CD4-positive, alpha-beta T cell treated with Interleukin-1 beta for 1 hour (primary cell): Measurements from ENCODE around the gene E4F1.
A peak's percentile ranks its signal among the peaks of the same experiment; 100 is the strongest.

ENCODE experiments used
- DNase-seq, 2 donors: peaks; one replicate each; pipeline ENCODE4 v3.0.0-alpha.2; 2020 to 2022

Gene E4F1

DNA sequence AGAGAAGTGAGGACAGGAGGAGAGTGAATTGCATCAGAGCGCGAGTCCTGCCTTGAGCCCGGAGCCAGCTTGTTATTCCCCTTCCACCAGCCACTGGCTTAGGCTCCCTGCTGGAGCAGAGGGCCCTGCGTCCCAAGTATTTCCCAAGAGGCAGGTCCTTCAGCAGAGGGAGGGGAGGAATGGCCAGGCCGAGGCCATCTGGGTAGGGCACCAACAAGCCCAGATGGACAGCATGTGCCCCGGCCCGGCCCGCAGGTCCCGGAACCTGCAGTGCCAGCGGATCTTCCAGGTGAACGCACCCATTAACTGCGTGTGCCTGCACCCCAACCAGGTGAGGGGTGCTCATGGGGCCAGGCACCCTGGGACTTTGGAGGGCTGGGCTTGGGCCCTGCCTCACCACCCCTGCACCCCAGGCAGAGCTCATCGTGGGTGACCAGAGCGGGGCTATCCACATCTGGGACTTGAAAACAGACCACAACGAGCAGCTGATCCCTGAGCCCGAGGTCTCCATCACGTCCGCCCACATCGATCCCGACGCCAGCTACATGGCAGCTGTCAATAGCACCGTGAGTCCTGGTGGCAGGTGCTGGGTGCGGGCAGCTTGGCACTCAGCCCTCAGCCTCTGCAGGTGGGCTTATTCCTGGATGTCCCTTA, 16.5 kb upstream of the E4F1 start:
- DNase-seq, result no peak

DNA sequence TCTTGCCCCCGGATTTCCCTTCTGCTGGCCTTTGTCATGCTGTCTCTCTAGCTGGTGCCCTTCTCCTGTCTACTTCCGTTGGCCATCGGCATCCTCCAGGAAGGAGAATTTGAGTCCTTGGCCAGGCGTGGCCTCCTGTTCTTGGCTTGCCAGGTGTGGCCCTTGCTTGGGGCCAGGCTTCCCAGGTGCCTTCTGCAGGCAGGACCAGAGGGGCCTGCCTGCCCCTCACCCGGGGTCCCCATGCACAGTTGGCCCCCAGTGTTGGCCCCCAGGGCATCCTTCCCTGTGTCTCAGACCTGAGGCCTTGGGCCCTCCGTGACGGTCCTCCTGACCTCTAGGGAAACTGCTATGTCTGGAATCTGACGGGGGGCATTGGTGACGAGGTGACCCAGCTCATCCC, 15.5 kb upstream of the E4F1 start:
- no peak for DNase-seq

DNA sequence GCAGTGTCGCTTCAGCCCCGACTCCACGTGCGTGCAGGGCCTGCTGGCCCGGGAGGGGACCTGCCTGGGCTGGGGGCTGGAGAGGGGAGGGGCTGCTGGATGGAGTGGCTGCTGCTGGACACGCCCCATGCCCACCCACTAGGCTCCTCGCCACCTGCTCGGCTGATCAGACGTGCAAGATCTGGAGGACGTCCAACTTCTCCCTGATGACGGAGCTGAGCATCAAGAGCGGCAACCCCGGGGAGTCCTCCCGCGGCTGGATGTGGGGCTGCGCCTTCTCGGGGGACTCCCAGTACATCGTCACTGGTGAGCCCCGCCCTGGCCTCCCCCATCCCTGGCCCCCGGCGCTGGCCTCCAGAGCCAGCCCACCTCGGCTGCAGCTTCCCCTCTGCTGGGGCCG, 15.1 kb upstream of the E4F1 start:
- no peak for DNase-seq

DNA sequence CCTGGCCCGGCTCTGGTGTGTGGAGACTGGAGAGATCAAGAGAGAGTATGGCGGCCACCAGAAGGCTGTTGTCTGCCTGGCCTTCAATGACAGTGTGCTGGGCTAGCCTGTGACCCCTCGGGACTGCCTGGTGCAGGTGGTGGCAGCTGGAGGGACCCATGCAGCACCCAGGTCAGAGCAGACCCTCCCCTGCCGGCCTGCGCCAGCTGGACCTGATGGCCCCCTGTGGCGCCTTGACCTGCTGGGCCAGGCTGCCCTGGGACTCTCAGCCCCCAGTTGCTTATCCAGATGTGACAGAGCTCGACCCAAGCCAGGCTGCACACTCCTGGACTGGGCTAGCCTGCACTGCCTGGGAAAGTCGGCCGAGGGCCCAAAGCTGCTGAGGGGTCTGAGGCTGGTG, 14.6 kb upstream of the E4F1 start:
- no peak for DNase-seq

DNA sequence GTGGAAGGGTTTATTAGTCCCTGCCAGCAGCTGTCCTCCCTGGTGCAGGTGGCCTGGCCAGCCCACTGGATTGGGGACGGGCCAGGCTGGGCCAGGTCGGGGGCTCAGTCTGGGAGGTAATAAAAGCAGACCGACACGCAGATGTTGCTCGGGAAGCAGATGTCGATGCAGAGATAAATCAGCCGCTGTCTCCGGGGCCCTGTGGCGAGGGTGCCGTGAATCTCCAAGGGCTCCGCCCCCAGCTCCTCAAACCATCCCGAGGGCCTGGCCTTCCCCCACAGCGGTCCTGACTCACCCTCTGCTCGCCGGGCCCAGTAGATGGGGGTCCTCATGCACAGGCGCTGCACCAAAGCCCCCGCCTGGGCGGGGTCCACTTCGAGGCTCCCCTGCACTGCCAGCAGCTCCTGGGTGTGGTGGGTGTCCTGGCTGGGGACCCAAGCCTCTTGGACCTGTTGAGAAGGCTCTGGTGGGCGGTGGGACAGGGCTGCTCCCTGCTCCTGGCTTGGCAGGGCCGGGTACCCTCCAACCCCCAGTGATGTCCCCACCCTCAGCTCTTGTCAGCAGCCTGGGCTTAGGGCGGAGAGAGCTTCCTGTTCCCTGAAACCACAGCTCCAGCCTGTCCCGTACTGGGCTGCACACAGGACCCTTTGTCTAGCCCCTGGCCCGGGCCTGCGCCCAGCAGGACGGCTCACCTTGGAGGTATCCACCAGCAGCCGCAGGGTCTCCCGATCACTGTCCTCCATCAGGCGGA, 14.0 kb upstream of the E4F1 start:
- DNase-seq, result no peak

DNA sequence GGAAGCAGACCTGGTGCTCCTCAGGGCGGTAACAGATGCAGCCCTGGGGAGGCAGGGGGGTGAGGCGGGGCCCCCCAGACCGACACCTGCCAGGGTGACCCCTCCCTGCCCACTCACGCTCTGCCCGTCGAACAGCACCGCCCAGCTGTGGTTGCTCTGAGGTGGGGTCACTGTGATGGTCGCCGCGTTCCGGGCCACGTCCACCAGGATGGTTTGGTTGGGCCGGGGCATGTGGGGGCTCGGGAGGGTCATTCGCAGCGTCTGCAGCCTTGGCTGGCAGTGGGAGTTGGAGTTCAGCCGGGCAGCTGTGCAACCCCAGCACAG, 13.4 kb upstream of the E4F1 start:
- no peak for DNase-seq

DNA sequence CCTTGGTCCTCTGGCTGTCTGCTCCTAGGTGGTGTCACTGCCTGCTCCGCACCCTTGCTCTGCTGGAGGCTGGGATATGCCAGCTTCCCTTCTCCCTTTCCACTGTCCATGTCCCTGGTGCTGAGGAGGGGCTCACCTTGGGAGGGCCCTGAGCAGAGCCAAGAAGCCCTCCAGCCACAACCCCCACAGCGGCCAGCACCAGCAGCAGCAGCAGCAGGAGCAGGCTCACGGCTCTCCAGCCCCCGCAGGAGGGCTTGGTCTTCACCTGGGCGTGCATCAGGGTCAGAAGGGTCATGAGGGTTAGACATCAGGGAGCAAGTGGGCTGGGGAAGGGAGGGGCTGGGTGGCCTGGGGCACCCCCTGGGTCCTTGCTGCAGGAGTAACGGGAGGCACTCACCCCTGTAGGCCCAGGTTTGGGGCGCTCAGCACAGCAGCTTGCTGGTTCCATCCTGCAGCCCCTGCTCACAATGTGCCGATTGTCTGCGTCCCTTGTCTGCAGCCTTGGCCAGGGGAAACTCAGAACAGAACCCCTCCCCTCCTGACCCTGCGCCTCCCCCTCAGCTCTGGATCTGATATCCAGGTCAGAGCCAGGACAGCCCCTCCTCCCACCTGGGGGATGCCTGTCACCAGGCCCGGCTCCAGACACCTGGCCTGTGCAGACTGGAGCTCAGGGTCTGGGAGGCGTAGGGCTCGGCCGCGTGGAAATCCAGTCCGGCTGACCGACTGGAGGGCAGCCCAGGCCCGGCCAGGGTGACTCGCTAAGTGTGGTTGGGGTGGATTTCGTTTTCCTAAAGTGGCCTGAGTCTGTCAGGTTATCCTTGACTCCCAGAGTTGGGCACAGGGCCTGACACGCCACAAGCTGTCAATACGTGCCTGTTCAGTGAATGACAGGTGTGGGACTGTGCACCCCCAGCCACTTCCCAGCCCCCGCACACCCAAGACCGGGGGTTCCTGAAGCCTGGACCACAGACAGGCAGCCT, 12.7 kb upstream of the E4F1 start, which contains the start of gene BRICD5:
BRICD5 (minus strand) TSS at position 478 of the 980 bp plus-strand sequence; CDS start at position 448, 30 bp downstream.
- DNase-seq, result no peak

DNA sequence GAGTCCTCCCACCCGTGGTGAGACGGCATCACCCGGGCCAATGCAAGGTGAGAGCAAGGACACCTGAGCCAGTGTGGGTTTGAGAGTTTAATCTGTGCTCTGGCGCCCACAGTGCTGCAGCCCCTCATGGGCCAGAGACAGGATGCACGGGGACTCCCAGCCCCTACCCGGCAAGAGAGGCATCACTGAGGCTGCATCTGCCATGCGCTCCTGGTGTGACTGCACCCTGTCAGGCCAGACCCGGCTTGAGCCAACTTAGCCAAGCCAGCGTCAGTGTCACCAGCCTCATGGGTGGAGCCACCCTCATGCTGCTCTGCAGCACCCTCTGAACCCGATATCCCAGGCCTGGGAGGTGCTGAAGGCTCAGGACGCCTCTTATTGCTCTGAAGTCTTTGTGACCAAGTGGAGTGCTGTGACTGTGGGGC, 11.5 kb upstream of the E4F1 start:
- DNase-seq, result no peak

DNA sequence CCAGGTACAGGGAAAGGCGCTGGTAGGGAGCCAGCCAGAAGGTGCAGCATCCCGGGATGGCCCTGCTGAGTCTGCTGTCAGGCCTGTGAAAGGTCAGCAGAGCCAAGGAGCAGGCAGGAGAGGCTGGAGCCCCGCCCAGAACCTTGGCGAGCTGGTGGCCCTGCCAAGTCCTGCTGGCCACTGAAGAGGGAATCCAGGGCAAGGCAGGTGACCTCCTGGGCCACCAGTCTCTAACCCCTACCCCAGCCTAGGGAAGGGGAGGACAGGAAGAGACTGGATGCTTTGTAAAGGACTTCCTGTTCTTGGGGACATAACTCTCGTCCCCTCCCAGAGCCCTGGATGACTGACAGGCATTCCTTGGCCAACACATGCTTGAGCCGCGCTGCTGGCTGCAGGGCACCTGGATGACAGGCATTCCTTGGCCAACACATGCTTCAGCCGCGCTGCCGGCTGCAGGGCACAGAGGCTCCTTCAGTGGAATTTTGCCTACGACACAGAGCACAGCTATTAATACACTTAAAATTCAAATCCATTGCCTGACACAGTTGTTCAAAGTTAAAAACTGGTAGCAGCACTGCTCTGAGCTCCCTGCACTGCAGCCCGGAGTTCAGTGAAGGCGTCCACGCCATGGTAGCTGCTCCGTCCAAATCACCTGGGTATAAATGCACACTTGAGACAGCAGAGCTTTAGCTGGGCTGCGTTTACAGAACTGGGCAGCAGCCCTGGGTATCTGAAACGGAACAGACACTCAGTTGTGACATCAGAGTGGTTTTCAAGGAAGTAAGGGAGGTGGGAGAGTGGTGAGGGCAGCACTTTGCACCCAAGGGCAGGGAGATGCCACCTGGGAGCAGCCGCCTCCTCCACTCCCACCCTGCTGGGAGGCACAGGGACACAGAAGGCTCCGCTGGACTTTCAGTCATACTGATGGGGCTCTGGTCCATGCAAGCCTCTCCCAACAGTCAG, 10.7 kb upstream of the E4F1 start:
- DNase-seq, result no peak

DNA sequence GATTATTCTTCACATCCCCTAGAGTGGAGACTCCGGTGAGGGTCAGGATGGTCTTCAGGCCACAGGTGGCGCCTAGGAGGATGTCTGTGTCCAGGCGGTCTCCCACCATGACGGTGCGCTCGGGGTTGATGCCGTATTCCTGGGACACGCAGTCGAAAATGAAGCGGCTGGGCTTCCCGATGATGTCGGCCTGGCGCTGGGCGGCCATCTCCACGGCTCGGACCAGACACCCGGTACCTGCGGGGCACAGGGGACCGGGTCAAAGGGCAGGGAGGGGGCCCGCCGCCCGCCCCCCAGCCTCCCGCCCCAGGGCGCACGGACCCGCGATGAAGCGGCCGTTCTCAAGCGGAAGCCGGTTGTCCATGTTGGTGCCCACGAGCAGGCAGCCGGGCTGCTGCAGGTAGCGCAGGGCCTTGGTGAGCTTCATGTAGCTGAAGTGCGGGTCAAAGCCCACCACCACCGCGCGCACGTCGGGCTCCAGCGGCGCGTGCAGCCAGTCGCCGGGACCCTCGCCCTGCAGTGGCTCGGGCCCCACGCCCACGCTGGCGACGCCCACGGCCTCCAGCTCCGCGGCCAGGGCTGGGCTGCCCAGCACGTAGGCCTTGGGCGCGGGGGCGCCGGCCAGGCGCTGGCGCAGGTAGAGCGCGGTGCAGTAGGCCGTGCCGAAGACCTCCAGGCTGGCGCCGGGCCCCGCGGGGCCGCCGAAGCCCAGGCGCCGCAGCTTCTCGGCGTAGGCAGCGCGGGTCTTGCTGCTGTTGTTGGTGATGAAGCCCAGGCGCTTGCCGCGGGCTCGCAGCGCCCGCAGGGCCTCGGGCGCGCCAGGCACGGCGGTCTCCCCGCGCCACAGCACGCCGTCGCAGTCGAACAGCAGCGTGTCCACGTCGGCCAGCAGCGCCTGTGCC, 9.3 kb upstream of the E4F1 start:
- no peak for DNase-seq

DNA sequence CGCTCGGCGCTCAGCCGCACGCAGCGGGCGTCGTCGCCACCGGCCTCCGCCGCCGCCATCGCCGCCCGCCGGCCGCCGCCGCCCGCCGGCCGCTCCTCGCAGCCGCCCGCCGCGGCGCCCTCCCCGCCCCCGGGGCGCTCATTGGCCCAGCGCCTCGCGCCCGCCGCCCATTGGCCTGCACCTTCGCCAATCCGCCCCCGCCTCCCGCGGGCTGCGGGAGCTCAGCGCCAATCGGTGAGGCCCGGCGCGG, 8.7 kb upstream of the E4F1 start, which contains the start of gene PGP:
PGP (minus strand) TSS at position 122 of the 250 bp plus-strand sequence; CDS start at position 59, 63 bp downstream.
- DNase-seq, result no peak

DNA sequence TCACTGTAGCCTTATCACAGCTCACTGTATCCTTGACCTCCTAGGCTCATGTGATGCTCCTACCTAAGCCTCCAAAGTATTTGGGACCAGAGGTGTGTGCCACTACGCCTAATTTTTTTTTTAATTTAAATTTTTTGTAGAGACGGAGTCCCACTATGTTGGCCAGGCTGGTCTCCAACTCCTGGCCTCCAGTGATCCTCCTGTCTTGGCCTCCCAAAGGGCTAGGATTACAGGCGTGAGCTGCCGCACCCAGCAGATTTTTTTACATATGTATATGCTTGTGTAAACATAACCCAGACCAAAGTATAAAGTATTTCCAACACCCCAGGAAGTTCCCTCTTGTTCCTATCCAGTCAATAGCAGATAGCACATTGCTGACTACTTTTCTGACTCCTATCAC, 7.1 kb upstream of the E4F1 start:
- no peak for DNase-seq

DNA sequence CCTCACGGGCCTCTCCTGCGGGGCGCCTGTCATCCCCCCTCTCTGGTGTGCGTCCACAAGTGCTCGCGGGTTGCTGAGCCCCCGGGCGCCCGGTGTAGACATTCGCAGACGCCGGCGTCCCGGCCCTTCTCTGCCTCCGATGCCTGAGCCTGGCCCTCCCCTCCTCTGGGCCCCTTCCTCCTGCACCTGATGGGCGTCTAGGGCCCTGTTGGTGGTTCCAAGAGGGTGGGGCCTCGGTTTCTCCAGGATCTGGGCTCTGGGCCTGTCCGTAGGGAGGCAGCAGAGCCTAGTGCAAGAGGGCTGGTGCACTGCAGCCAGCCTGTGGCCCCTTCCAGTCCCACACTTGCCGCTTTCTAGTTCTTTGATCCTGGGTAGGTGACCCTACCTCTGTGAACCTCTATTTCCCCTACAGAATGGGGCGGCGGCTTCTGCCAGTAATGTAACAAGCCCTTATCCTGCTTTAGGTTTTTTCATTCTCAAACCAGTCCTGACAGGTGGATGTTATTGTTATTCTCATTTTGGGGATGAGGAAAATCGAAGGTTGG, 623 bp downstream of the E4F1 start:
- peak; percentile 15 to 19 for DNase-seq

DNA sequence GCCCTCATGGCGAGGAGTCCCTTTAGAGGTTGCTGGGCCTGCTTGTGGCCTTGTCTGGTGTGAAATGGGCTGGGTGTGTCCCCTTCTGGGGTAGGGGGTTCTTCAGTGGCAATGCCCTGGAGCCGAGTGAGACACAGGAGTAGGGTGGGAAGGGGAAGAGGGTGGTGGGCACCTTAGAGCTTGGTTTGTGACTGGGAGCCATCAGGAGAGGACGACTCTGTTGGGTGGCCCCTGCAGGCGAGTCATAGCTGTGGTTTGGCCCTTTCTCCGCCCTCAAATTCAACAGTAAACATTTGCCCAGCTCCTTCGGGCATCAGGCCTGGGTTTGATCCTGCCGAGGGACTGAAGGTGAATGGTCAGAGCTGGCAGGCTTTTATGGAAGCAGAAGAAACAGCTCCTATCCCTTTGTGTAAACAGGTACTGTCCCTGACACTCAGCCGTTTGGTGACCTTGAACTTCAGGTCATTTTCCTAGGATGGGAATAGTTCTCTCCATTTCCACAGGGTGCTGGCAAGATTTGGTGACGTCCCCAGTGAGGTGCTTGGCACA, 2.9 kb downstream of the E4F1 start:
- DNase-seq, result no peak

DNA sequence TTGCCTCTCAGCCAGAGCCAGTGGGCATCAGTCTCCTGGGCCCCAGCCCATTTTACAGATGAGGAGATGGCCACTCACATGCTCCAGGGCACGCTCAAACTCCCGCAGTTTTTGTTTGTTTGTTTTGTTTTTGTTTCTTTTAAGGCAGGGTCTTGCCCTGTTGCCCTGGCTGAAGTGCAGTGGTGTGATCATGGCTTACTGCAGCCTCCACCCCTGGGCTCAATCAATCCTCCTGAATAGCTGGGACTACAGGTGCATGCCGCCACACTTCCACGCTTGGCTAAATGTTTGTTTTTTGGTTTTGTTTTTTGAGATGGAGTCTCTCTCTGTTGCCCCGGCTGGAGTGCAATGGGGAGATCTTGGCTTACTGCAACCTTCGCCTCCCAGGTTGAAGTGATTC, 3.5 kb downstream of the E4F1 start:
- no peak for DNase-seq

DNA sequence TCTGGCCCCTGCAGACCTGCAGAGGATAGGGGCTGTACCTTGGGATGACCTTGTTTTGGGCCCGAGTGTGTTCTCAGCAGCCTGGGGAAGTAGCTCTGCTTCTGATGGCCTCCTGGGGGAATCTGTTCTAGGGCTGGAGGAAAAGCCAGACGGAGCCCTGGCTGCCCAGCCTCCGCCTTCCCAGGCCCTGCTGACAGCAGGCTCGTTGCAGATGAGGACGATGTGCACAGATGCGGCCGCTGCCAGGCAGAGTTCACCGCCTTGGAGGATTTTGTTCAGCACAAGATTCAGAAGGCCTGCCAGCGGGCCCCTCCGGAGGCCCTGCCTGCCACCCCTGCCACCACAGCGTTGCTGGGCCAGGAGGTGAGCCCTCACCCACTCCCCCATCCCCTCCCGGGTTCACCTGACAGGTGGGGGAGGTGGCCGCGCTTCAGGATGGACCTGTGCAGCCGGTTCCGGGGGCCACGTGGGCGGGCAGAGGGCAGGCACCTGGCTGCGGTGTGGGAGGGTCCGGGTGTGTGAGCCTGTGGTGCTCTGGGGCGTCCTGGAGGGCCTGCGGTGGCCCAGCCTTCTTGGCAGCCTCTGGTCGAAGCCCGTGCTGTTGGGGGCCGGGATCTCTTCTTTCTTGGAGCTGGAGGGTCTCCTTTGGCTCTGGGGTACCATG, 4.9 kb downstream of the E4F1 start:
- no peak for DNase-seq

DNA sequence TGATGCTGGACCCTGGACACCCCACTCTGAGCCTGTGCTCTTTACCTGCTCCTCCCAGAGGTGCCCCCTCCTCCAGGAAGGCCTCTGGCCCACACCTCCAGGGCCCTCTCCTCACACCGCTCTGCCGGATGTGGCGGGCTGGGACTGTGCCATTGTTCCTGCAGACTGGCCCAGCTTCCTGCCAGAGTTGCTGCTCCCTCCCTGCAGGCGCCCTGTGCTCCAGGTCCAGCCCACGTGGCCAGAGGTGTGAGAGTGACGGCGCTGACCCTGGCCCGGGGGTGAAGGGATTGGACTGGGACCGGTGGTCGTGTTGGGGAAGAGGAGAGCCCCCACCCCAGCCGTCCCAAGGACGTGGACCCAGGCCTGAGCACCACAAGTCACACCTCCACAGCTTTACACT, 5.7 kb downstream of the E4F1 start:
- DNase-seq, result no peak

DNA sequence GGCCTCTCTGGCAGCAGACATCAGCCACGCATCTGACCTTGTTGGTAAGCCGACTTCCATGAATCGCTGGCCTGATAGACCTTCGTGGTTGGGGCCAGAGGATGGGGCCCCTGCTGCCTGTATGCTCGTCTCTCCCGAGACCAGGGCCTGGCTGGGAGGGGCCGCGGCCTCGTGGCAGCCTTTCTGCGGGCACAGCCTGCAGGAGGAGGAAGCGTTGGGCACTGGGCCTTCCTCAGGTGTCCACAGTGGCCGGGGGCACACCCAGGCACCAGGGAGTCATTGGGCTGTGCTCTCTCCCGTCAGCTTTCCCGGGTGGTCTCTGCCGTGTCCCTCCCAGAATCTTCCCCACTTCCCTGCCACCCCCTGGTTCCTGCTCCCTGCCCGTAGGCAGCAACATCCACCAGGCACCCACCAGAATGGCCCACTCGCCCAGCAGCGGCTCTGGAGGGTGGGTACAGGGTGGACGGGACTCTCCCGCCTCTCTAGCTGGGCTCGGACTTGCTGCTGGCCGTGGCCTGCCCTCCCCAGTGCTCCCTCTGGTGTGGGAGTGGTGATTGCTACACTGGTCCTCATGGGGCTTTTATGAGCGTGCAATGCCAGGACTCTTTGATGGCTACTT, 6.3 kb downstream of the E4F1 start:
- DNase-seq, result no peak

DNA sequence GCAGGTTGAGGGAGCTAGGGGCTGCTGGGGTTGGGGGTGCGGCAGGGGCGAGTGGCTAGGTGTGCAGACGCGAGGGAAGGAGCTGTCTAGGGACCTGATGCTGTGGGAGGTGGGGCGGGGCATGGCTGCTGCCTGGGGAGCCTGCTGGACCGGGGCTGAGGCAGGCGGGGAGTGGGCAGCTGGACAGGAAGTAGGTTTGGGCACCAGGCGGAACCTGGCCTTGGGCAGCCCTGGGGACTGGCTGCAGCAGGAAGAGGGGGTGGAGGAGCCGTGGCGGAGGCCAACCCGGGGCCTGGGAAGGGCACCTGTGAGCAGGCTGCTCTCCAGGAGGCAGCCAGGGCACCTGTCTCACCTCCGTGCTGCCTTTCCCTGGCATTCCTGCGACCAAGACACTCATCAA, 7.0 kb downstream of the E4F1 start:
- DNase-seq, result no peak
